SK-N-MC (cell line): ENCODE measurements around the gene MRC1.

Source experiments
- EZH2 ChIP-seq: fragments of 200-600 bp; sonication (generic); IDR thresholded peaks from one replicate; pipeline ENCODE4 v1.6.1; 2017; ENCODE audit warnings: antibody characterized with exemption
- FOXP2 ChIP-seq: optimal IDR thresholded peaks from 2 replicates; pipeline ENCODE3; 2011; ENCODE audit warnings: mild to moderate bottlenecking, moderate library complexity; ENCODE audit not compliant: insufficient read depth; ENCODE audit errors: extremely low read length, control extremely low read depth
- POLR2AphosphoS5 ChIP-seq: IDR thresholded peaks from 2 replicates; pipeline ENCODE4 v1.6.1; 2012; ENCODE audit warnings: mild to moderate bottlenecking, low read depth, low read length, borderline replicate concordance

DNA sequence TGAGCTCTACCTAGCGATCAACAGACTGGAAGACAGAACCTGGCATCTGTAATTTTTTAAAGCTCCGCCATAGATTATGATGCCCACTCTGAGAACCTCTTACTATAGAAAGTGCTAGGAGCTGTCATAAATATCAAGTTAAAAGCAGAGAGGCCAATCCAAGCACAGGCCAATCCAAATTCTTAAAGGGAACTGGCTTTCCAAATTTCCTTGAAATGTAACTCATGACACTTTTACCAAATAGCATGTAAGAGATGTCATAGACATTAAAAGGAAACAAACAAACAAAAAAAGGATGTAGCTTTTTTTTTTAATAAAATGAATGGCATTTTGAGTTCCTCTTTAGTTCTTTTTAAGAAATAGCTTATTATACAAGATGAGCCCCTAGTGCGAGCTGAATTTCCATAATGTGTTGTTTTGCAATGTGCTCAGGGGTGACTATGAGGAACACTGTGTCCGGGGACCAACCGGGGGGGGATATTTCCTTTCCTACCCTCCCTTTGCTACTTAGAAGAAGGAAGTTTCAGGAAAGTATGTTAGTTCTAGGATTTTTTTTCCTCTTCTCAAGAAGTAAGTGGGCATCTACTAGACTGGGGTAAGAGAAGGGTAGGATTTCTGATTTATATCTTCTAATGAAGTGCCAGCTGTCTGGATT lies 23.7 kb upstream of the MRC1 start:
- TF ChIP-seq POLR2AphosphoS5 (no peak), EZH2 (no peak), FOXP2 (no peak)
